HG03139 (cell line): Measurements from ENCODE around the gene UBR1.

Source experiments
- ATAC-seq: cut with Tn5 transposase; IDR thresholded peaks from one replicate; pipeline ENCODE4 v1.9.1; 2021; ENCODE audit not compliant: unreplicated experiment

Gene UBR1

GRCh38 chr15:43111354-43111753 lies 5.5 kb upstream of the UBR1 start:
- no peak for ATAC-seq

DNA sequence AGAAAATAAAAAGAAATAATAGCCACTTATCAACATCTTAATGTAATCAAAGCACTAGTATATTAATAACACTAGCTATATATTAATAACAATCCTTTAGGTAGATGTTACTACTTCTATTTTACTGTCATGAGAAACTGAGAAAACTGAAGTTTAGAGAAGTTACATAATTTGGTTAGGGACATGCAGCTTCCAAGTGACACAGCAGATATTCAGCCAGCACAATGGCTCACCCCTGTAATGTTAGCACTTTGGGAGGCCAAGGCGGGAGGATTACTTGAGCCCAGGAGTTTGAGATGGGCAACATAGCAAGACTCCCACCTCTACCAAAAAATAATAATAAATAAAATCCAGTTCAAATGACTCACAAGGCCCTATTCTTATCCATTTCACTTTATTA lies 1.9 kb upstream of the UBR1 start:
- ATAC-seq = no peak

DNA sequence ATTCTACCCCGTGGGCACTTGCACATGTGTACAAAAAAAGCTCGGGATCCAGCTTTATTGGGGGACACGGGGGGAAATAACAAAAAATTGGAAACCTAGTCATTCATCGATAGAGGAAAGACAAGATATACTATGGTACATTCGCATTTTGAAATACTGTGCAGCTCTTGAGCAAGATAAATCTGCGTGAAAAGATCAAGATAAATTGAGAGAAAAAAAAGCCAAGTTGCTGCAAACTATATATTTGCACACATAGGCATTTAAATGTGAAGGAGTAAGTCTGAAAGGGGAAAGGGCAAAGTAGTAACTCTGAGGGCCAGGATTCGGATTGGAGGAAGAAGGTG lies 620 bp upstream of the UBR1 start:
- no peak for ATAC-seq

DNA sequence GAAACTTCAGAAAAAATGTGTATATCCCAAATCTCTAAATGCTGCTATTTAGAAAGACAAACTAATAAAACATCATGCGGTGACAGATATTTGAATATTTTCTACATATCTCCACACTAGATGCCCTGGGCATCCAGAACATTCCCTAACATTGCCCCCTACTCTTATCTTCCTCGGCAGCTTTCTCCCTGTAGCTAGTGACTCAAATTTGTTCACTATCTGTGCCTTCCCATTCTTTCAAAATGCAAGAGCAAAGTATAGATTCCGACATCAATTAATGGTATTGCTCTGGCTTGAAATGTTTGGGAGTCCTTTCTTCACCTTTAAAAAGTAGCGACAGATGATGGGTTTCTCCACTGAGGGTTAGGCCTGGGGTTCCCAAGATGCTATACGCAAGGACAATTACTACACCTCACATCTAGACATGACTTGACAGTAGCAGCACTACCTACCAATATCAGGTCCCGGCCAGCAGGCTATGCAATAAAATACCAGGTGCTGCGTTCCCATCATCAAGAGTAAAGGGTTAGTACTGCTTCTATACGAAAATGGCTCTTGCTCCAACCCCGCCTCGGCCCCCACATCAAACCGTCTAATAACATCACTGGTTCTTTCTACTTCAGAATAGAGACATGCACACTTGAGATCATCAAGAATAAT lies 631 bp downstream of the UBR1 start:
- no peak for ATAC-seq

DNA sequence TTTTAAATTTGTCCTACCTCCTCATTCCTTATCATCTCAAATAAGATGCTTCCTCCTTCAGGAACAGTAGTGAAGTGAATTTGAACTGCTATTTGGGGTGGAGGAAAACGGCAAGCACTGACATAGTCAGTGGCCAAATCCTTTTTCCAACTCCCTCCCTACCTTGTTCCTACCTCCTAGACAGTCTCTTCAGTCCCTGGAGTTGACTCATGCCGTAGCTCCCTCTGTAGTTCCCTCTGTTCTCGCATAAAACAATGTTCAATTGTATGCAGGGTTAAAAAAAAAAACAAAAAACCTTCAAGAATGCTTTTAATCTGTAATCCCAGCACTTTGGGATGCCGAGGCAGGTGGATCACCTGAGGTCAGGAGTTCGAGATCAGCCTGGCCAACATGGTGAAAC lies 1.4 kb downstream of the UBR1 start:
- no peak for ATAC-seq

GRCh38 chr15:43103907-43104306 lies 1.9 kb downstream of the UBR1 start:
- ATAC-seq = no peak

- no peak for ATAC-seq
Observed at GRCh38 chr15:43102187-43102586, 3.7 kb downstream of the UBR1 start.

- no peak for ATAC-seq
Observed at GRCh38 chr15:43100971-43101370, 4.9 kb downstream of the UBR1 start.

DNA sequence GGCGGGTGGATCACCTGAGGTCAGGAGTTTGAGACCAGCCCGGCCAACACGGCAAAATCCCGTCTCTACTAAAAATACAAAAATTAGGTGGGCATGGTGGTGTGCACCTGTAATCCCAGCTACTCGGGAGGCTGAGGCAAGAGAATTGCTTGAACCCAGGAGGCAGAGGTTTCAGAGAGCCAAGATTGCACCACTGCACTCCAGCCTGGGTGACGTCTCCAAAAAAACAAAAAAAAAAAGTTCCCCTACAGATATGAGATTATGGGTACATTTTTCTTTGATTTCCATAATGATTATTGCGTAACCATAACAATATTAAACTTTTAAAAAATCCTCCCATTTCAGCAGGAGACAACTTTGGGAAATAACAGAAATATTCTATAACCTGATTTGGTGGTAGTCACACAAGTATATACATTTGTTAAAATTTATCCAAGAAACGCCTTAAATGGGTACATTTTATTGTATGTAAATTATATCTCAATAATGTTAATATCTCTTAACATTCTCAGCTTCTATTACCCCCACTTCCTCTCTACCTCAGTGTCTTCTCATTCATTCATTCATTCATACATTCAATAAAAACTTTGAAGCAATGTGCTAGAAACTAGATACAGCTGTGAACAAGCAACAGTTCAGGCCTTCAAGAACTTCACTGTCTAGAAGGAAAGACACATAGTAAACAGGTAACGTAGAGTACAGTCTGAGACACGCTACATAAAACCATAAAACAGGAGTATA lies 6.6 kb downstream of the UBR1 start:
- no peak for ATAC-seq

DNA sequence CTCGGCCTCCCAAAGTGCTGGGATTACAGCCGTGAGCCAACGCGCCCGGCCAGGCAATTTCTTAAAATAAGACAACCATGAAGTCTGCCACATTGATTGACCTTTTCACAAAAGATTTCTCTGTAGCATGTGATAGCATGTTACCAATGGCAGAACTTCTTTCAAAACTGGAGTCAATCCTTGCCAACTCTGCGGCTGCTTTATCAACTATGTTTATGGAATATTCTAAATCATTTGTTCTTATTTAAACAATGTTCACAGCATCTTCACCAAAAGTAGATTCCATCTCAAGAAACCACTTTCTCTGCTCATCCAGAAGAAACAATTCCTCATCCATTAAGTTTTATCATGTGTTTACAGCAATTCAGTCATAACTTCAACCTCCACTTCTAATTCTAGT lies 9.4 kb downstream of the UBR1 start:
- ATAC-seq = no peak

DNA sequence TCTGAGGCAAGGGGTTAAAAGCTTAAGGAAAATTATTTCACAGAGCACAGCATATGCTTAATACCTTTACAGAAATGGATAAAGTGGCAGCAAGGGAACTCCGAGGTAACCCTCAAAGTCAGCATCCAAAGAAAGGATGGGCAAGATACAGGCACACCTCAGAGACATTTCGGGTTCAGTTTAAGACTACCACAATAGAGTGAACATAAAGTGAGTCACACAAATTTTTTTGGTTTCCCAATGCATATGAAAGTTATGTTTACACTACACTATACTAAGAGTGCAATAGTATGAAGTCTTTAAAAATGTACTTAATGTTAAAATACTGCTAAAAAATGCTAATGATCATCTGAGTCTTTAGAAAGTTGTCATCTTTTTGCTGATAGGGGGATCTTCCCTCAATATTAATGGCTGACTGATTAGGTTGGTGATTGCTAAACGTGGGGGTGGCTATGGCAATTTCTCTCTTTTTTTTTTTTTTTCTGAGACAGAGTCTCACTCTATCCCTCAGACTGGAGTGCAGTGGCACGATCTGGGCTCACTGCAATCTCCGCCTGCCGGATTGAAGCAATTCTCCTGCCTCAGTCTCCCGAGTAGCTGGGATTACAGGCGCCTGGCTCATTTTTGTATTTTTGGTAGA lies 10.0 kb downstream of the UBR1 start:
- no peak for ATAC-seq

GRCh38 chr15:43095243-43095642 lies 10.6 kb downstream of the UBR1 start:
- no peak for ATAC-seq

- ATAC-seq = no peak
Observed at GRCh38 chr15:43094416-43095030, 11.3 kb downstream of the UBR1 start.

GRCh38 chr15:43093026-43093425 lies 12.8 kb downstream of the UBR1 start:
- no peak for ATAC-seq

- ATAC-seq = no peak
Observed at GRCh38 chr15:43091859-43092258, 14.0 kb downstream of the UBR1 start.

- ATAC-seq = no peak
Observed at GRCh38 chr15:43086551-43086950, 19.3 kb downstream of the UBR1 start.

- no peak for ATAC-seq
Observed at GRCh38 chr15:43085921-43086320, 19.9 kb downstream of the UBR1 start.

GRCh38 chr15:43082509-43082908 lies 23.3 kb downstream of the UBR1 start:
- no peak for ATAC-seq

DNA sequence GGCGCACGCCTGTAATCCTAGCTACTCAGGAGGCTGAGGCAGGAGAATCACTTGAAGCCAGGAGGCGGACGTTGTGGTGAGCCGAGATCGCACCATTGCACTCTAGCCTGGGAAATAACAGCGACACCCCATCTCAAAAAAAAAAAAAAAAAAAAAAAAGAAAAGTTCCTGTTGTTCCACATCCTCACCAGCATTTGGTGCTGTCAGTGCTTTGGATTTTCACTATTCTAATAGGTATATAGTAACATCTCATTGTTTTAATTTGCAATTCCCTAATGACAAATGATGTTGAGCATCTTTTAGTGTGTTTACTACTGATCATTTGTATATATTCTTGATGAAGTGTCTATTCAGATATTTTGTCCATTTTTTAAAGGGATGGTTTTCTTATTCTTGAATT lies 24.6 kb downstream of the UBR1 start:
- ATAC-seq = no peak

DNA sequence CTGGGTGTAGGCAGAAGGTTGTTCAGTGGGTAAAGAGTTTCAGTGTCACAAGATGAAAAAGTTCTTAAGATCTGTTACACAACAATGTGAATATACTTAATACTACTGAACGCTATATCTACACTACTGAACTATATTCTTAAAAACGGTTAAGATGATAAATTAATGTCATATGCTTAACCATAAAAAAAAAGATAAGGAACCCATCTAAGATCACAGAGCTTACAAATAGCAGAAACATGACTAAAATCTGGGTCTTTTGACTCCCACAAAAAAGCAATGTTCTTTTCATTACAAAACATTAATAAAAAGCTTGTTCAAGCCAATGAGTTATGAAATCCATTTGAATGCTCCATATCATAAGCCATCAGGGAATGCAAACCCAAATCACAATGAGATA lies 34.4 kb downstream of the UBR1 start:
- ATAC-seq = no peak

GRCh38 chr15:43070893-43071292 lies 34.9 kb downstream of the UBR1 start:
- no peak for ATAC-seq

GRCh38 chr15:43070249-43070648 lies 35.6 kb downstream of the UBR1 start:
- no peak for ATAC-seq
